ENCODE measurements around the gene MARCHF2.

DNA sequence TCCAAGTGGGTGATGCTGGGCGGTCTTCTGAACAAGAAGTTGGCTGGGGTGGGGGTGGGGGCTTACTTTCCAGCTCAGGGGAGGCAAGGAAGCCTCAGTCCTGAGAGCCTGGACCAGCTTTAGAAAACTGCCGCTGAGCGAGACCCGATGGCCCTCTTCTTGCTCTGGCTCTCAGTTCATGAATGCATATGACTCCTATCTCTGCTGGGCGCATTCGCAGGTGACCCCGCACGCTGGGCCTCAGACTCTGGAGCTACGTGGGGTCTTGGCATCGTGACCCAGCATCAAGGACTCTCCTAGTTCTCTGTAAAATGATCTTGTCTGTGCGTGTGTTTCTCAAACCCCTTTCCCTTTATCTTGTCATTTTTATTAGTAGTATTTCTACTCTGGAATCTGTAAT is 69.6 kb downstream of the MARCHF2 start:
- no peak for TF ChIP-seq POLR2A (IDR thresholded peaks at IDR 0.05; ENCODE audit: low read depth, low read length)
- TF ChIP-seq TAF1 (IDR thresholded peaks at IDR 0.05; ENCODE audit: low read depth, low read length): no peak
- no peak for TF ChIP-seq POLR2AphosphoS5 (IDR thresholded peaks at IDR 0.05; ENCODE audit: low read depth, low read length)

Data from GM12891 (cell line).